Mononuclear cell (primary cell): Measurements from ENCODE around the gene PRRT4. TPM values are rescaled to one million over a fixed set of nuclear protein-coding genes. Genes with fewer than 3 reads are reported as not detected.

Experiments
- H3K27me3 ChIP-seq: 2 replicates; pipeline ENCODE4 v1.6.0; 2011; ENCODE audit warnings: low read length, control low read depth; ENCODE audit not compliant: insufficient read depth
- H3K4me1 ChIP-seq: 2 replicates; pipeline ENCODE4 v1.5.1; 2011; ENCODE audit warnings: mild to moderate bottlenecking, low read length, control low read depth; ENCODE audit not compliant: insufficient read depth
- H3K4me3 ChIP-seq: 2 replicates; pipeline ENCODE4 v1.5.1; 2011; ENCODE audit warnings: mild to moderate bottlenecking, low read length, moderate library complexity
- H3K9me3 ChIP-seq: 2 replicates; pipeline ENCODE4 v1.5.1; 2011; ENCODE audit warnings: low read depth, mild to moderate bottlenecking, control low read depth, low read length
- total RNA-seq: library from RNA; depleted of rRNA; stranded (reverse); fragments of >200 nt; gene quantifications from one replicate; pipeline ENCODE4 v1.2.3, GENCODE V29; 2012

The PRRT4 gene
- total RNA-seq, 1 donor: 0.10 TPM

DNA sequence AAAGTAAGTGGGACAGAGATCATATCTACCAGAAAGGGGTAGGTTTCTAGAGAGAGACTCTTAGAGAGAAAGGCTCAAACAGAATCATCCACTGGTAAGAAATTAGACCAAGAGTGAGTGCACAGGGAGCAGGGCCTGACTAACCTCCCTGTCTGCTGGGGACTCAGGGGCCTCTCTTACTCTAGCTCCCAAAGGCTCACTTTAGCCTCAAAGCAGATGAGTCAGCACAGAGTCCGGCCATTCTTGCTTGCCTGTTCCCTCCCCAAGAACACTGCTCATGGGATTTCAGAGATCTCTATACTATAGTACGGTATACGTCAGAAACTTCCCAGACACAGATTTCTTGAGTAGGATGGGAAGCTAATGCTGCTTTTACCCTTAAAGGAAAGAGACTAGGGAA is 50.5 kb downstream of the PRRT4 start:
- no peaks in the 10 kb centered on the region for H3K9me3 ChIP-seq
- no peaks in the 10 kb centered on the region for H3K27me3 ChIP-seq
- no peak overlapping the region for H3K4me3 ChIP-seq
- no peaks in the 10 kb centered on the region for H3K4me1 ChIP-seq

DNA sequence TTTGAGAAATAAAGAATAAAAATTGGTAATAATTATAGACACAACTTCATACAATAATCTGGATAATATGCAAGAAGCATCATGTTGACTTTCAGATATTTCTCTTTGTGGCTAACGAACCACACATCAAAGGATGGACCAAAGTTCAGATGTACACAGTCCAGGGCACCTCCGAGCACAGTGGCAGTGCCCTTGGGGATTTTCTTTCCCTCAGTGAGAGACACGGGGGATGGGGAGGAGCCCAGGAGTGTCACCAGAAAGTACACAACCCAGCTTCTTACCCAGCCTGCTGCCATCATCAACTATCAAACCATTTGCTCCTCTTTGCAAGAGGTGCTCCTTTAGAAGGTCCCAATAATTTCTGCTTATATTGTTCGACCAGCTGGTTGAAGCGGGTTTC is 51.0 kb downstream of the PRRT4 start:
- Histone ChIP-seq H3K9me3 (no peaks in the 10 kb centered on the region), H3K4me3 (no peak overlapping the region), H3K4me1 (no peaks in the 10 kb centered on the region), H3K27me3 (no peaks in the 10 kb centered on the region)

DNA sequence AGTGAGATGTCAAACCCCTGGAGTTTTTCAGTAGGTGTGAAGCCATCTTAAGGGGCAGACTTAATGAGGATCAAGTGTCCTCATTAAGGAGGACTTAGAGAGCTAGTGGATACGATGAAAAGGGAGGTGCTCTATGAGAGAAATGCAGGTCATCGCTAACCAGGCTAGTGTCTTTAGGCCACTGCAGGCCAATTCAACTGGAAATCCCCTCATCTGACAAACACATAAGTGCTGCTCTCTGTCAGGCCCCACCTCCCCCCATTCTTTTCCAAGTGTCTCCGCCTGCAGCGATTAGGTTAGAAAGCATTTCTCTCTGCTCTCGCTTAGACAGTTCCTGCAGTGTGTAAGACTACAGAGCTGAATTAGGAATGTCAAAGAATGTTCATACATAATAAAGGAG is 51.5 kb downstream of the PRRT4 start:
- Histone ChIP-seq H3K4me1 (no peaks in the 10 kb centered on the region), H3K9me3 (no peaks in the 10 kb centered on the region), H3K27me3 (no peaks in the 10 kb centered on the region), H3K4me3 (no peak overlapping the region)

DNA sequence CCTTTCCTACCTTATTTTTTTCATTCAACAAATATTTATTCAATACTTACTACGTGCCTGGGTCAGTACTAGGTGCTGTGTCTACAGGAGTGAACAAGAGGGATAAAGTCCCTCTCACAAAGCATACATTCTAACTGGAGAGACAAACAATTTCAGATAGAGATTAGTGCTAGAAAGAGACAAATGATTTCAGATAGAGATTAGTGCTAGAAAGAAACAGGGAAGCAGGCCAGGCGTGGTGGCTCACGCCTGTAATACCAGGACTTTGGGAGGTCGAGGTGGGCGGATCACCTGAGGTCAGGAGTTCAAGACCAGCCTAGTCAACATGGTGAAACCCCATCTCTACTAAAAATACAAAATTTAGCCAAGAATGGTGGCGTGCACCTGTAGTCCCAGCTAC is 52.4 kb downstream of the PRRT4 start:
- Histone ChIP-seq H3K27me3 (no peaks in the 10 kb centered on the region), H3K4me1 (no peaks in the 10 kb centered on the region), H3K4me3 (no peak overlapping the region), H3K9me3 (no peaks in the 10 kb centered on the region)

DNA sequence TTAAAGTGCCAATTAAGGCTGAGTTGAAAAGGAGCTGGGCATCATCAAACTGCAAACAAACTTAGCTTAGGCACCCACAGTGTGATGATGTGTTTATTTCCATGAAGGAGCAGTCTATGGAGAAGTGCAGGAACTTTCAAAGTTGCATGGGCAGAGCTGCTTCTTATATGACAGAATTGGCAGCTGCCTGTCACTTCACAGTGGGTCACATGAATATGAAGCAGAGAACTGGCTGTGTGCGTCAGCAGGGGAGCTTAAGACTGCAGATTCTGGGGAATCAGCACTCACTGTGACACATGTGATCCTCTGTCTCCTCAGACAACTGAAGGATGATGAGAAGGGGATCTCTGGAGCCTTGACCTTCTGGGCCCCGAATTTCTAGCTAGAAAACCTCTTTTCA is 54.4 kb downstream of the PRRT4 start:
- H3K9me3 ChIP-seq: no peaks in the 10 kb centered on the region
- no peak overlapping the region for H3K4me3 ChIP-seq
- H3K27me3 ChIP-seq: no peaks in the 10 kb centered on the region
- no peaks in the 10 kb centered on the region for H3K4me1 ChIP-seq

DNA sequence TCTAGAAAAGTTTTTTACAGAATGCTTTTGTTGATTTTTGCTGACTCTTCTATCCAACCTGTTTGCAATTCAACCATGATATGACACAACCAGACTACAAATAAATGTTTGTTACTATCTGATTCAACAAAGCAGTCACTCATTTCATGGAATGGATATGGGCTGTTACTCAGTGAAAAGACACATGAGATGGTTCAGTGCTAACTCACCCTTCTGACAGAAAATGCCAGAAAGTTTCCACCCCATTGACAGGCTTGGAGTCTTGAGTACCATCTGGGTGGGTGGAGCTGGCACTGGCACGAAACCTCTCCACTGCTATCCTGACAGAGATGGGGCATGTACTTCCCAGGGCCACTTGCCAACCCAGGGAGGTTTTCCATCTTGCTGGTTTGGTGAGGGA is 57.3 kb downstream of the PRRT4 start:
- Histone ChIP-seq H3K4me3 (no peak overlapping the region), H3K4me1 (no peaks in the 10 kb centered on the region), H3K9me3 (no peaks in the 10 kb centered on the region), H3K27me3 (no peaks in the 10 kb centered on the region)

DNA sequence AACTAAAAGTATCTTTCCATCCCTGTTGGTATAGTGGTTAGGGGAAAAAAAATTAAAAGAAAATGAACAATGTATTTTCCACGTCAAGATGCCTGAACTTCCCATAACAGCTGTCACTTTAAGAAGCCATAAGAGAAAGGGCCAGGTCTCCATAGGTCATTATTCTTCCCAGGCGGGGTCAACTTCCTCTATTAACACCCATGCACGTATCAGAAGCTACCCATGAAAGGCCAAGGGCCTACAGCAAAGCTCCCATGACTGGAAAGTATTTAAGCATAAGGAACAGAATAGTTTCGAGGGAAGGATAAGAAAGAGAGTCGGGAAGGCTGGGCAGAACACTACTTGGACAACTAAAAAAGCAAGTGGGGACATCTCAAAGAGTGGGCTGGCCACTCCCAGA is 57.8 kb downstream of the PRRT4 start:
- Histone ChIP-seq H3K27me3 (no peaks in the 10 kb centered on the region), H3K9me3 (no peaks in the 10 kb centered on the region), H3K4me1 (peaks cover 1% of the 10 kb centered on the region), H3K4me3 (no peak overlapping the region)

DNA sequence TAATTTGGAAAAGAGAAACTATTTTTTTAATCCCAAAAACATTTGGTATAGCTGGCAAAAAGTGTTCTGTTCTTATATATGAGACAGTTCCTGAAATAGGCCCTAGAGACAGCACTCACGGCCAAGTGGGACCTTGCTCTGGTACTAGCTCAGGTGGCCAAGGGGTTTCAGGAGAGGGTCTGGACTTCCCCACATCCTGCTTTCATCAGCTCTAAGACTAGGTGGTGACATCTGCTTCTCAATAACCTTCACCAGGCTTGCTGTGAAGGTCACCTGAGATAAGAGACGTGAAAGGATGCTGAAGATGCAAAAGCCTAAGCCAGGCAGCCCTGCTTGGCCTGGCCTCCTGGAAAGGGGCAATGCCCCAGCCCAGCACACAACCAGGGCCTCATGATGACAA is 58.4 kb downstream of the PRRT4 start:
- Histone ChIP-seq H3K9me3 (no peaks in the 10 kb centered on the region), H3K4me3 (no peak overlapping the region), H3K4me1 (peaks cover 5% of the 10 kb centered on the region), H3K27me3 (no peaks in the 10 kb centered on the region)

DNA sequence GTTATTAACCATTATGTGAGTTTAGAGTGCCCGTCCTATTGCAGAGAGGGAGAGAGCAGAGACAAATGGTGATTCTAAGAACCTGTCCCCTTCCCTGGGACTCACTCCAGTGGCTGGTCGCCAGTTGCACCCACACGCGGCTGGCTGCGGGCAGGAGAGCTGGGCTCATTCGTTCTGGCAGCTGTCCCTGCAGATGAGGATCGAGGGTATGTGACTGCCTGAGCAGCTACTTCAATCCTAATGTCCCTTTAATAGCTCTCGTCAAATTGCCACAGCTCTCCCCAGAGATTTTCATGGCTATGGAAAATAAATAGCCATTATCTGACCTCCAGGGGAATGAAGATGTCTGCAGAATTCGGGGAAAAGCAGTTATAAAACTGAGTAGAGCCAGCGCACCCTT is 59.4 kb downstream of the PRRT4 start:
- Histone ChIP-seq H3K9me3 (no peaks in the 10 kb centered on the region), H3K4me1 (peaks cover 5% of the 10 kb centered on the region), H3K27me3 (no peaks in the 10 kb centered on the region), H3K4me3 (no peak overlapping the region)

Other genes starting within 250 kb of the PRRT4 start
- not detected for gene LEP, start 120.4 kb downstream of the PRRT4 start, total RNA-seq
- gene RBM28, start 17.8 kb downstream of the PRRT4 start, total RNA-seq: 5.4 TPM
- 39.7 TPM for gene IMPDH1, start 48.3 kb upstream of the PRRT4 start, total RNA-seq
- gene HILPDA, start 94.2 kb upstream of the PRRT4 start, total RNA-seq: 3.0 TPM
- gene METTL2B, start 115.1 kb upstream of the PRRT4 start, total RNA-seq: 8.0 TPM